ENCODE measurements around the gene HOXC5.

- TF ChIP-seq POLR2AphosphoS5 (IDR thresholded peaks at IDR 0.05; ENCODE audit: low read depth, low read length) (no peak), REST (IDR thresholded peaks at IDR 0.05; ENCODE audit: insufficient read depth in 1 of 2, low read depth in 2 of 2, low read length in 2 of 2) (no peak), TAF1 (IDR thresholded peaks at IDR 0.05; ENCODE audit: borderline replicate concordance, insufficient read depth, low read length) (no peak)
These were observed 37.9 kb upstream of the HOXC5 start for GRCh38 chr12:53995002-53995377.
